CD4-positive, alpha-beta T cell treated with Interleukin-17A for 4 hours (primary cell): Measurements from ENCODE around the gene LGI2.
"Not testable (repeated sequence)": the region's sequence is repeated elsewhere in the genome, so short reads cannot be mapped to it uniquely, and the experiment has no call there.

Experiments
- DNase-seq: peaks from one replicate; pipeline ENCODE4 v3.0.0-alpha.2; 2020; ENCODE audit warnings: mixed read lengths

Gene LGI2

GRCh38 chr4:25043548-25043947 lies 12.8 kb upstream of the LGI2 start:
- DNase-seq, result no peak

- DNase-seq, result no peak
Measured at GRCh38 chr4:25033526-25033925, 2.8 kb upstream of the LGI2 start.

- DNase-seq, result no peak
Measured at GRCh38 chr4:25032126-25032525, 1.4 kb upstream of the LGI2 start.

GRCh38 chr4:25031077-25031621 lies 403 bp upstream of the LGI2 start:
- no peak for DNase-seq

GRCh38 chr4:25029479-25030276 lies 1.1 kb downstream of the LGI2 start:
- DNase-seq, result no peak

- DNase-seq, result no peak
Measured at GRCh38 chr4:25028851-25029250, 1.9 kb downstream of the LGI2 start.

GRCh38 chr4:25022766-25023165 lies 8.0 kb downstream of the LGI2 start:
- no peak for DNase-seq

- DNase-seq, result no peak
Measured at GRCh38 chr4:25021216-25021615, 9.5 kb downstream of the LGI2 start.

GRCh38 chr4:25020236-25020635 lies 10.5 kb downstream of the LGI2 start:
- DNase-seq, result no peak

GRCh38 chr4:25019501-25019900 lies 11.2 kb downstream of the LGI2 start:
- DNase-seq, result no peak

- DNase-seq, result no peak
Measured at GRCh38 chr4:25015012-25015411, 15.7 kb downstream of the LGI2 start.

GRCh38 chr4:25014662-25014983 lies 16.1 kb downstream of the LGI2 start:
- not testable (repeated sequence) for DNase-seq

GRCh38 chr4:25013756-25014661 lies 16.7 kb downstream of the LGI2 start:
- no peak for DNase-seq

GRCh38 chr4:25012655-25013054 lies 18.1 kb downstream of the LGI2 start:
- DNase-seq, result no peak

GRCh38 chr4:25011135-25011866 lies 19.4 kb downstream of the LGI2 start:
- DNase-seq, result no peak

- no peak for DNase-seq
Measured at GRCh38 chr4:25007598-25007997, 23.1 kb downstream of the LGI2 start.

- no peak for DNase-seq
Measured at GRCh38 chr4:25002681-25003080, 28.1 kb downstream of the LGI2 start.

- no peak for DNase-seq
Measured at GRCh38 chr4:25001509-25001908, 29.2 kb downstream of the LGI2 start.

GRCh38 chr4:25000639-25001038 lies 30.1 kb downstream of the LGI2 start:
- DNase-seq, result no peak

- no peak for DNase-seq
Measured at GRCh38 chr4:24999392-25000089, 31.2 kb downstream of the LGI2 start.

- no peak for DNase-seq
Measured at GRCh38 chr4:24995346-24995919, 35.3 kb downstream of the LGI2 start.

GRCh38 chr4:24993551-24994080 lies 37.1 kb downstream of the LGI2 start:
- no peak for DNase-seq
